ENCODE results near the gene HOXB2. TPM values are rescaled to one million over a fixed set of nuclear protein-coding genes. Genes with fewer than 3 reads are reported as not detected.

The HOXB2 gene
- total RNA-seq, 1 donor from 2014 or later = 2.9 TPM

GRCh38 chr17:48574505-48575065 is 29.7 kb upstream of the HOXB2 start:
- intact Hi-C loops (cut with micrococcal nuclease) = no loop called here
- Mint-ChIP-seq H3K36me3 (ENCODE audit: low read depth) (peaks cover 2% of the 10 kb centered on the region), H3K27ac (no peak overlapping the region), H3K4me1 (peaks cover 30% of the 10 kb centered on the region), H3K9me3 (no peaks in the 10 kb centered on the region), H3K27me3 (peaks cover 18% of the 10 kb centered on the region), H3K4me3 (no peak overlapping the region)
- ChIA-PET CTCF (interaction anchor here (0.8 kb wide), 1 partner anchor 18 kb away, joined by 3 read pairs; no protein-coding TSS in a partner anchor), POLR2A (interaction anchor here (0.6 kb wide), 1 partner anchor 8 kb away, joined by 3 read pairs; no protein-coding TSS in a partner anchor)
- ATAC-seq (ENCODE audit: low read depth) (no peak), DNase-seq (no peak)
- TF ChIP-seq CTCF (IDR thresholded peaks at IDR 0.05) = no peak

GRCh38 chr17:48571826-48572417 is 27.0 kb upstream of the HOXB2 start:
- Mint-ChIP-seq H3K36me3 (ENCODE audit: low read depth) (no peaks in the 10 kb centered on the region), H3K4me1 (peaks cover 15% of the 10 kb centered on the region), H3K9me3 (no peaks in the 10 kb centered on the region), H3K27ac (no peak overlapping the region), H3K4me3 (no peak overlapping the region), H3K27me3 (peaks cover 20% of the 10 kb centered on the region)
- CTCF ChIA-PET = no interaction called here
- DNase-seq (no peak), ATAC-seq (ENCODE audit: low read depth) (no peak)
- POLR2A ChIA-PET = no interaction called here
- TF ChIP-seq CTCF (IDR thresholded peaks at IDR 0.05) = no peak
- intact Hi-C loops (cut with micrococcal nuclease) = no loop called here

- no peaks in the 10 kb centered on the region for H3K9me3 Mint-ChIP-seq
- ChIA-PET POLR2A (no interaction called here), CTCF (no interaction called here)
- H3K27ac Mint-ChIP-seq = no peak overlapping the region
- ATAC-seq (ENCODE audit: low read depth) (no peak), DNase-seq (no peak)
- intact Hi-C loops (cut with micrococcal nuclease) = no loop called here
- H3K4me3 Mint-ChIP-seq = no peak overlapping the region
- H3K4me1 Mint-ChIP-seq = peaks cover 12% of the 10 kb centered on the region
- no peak for TF ChIP-seq CTCF (IDR thresholded peaks at IDR 0.05)
- peaks cover 20% of the 10 kb centered on the region for H3K27me3 Mint-ChIP-seq
- no peaks in the 10 kb centered on the region for H3K36me3 Mint-ChIP-seq (ENCODE audit: low read depth)
Observed at GRCh38 chr17:48571024-48571818, 26.3 kb upstream of the HOXB2 start.

GRCh38 chr17:48570325-48571023 is 25.6 kb upstream of the HOXB2 start:
- no peak for TF ChIP-seq CTCF (IDR thresholded peaks at IDR 0.05)
- H3K9me3 Mint-ChIP-seq = no peaks in the 10 kb centered on the region
- H3K27me3 Mint-ChIP-seq = peaks cover 20% of the 10 kb centered on the region
- H3K4me1 Mint-ChIP-seq = peaks cover 6% of the 10 kb centered on the region
- DNase-seq = no peak
- no peak for ATAC-seq (ENCODE audit: low read depth)
- CTCF ChIA-PET = no interaction called here
- no peaks in the 10 kb centered on the region for H3K36me3 Mint-ChIP-seq (ENCODE audit: low read depth)
- no peak overlapping the region for H3K27ac Mint-ChIP-seq
- intact Hi-C loops (cut with micrococcal nuclease) = no loop called here
- POLR2A ChIA-PET = interaction anchor here (0.6 kb wide), 1 partner anchor 313 kb away, joined by 3 read pairs; no protein-coding TSS in a partner anchor
- H3K4me3 Mint-ChIP-seq = no peak overlapping the region

All from activated B cell treated with CpG ODN at 0.5 μM for 24 hours (primary cell).